ENCODE results near the gene NSUN6. TPM values are rescaled to one million over a fixed set of nuclear protein-coding genes. Genes with fewer than 3 reads are reported as not detected.
"Not testable (repeated sequence)": the region's sequence is repeated elsewhere in the genome, so short reads cannot be mapped to it uniquely, and the experiment has no call there.

NSUN6 gene
- total RNA-seq, 4 donors from 2014 or later: 2.4 to 3.8 (median 2.9) TPM

- DNase-seq: no peak
Observed at GRCh38 chr10:18625886-18626285, 25.5 kb downstream of the NSUN6 start.

DNA sequence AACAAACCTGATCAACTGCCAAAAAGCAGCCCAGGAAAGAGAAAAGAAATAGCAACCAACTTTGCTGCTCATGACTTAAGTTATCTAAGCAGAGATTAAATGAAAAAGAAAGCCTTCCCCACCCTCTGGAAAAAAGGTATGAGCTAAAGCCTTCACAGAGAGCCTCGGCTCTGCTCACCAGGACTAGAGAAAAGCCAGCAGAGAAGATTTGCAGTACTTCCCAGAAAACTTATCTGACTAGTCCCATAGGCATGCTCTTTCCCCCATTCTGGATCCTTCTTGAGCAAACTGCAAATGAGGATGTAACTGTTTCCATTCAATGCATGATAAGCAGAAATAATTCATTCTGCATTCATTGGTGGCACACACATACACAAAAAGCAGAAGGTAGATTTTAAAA lies 27.7 kb downstream of the NSUN6 start:
- in situ Hi-C loops (cut with MboI; ENCODE audit: low sequenced_read_pairs in 4 of 4): not testable (repeated sequence)

More at GRCh38 chr10:18625886-18626285, 25.5 kb downstream of the NSUN6 start:
- intact Hi-C loops (cut with DNase I; ENCODE audit: low total_unique reads): no loop called here
- in situ Hi-C loops (cut with MboI; ENCODE audit: low sequenced_read_pairs in 4 of 4): no loop called here
- Histone ChIP-seq H3K9me3 (no peaks in the 10 kb centered on the region), H3K4me1 (no peaks in the 10 kb centered on the region), H3K4me3 (no peak overlapping the region), H3K27me3 (no peaks in the 10 kb centered on the region), H3K36me3 (peaks cover 0 to 4% of the 10 kb centered on the region in 2 donors), H3K27ac (no peak overlapping the region)
- no peak for ATAC-seq
- no peak for TF ChIP-seq CTCF (IDR thresholded peaks at IDR 0.05 in 4 of 5, conservative IDR thresholded peaks at IDR 0.05 in 1 of 5)
- TF ChIP-seq POLR2A (IDR thresholded peaks at IDR 0.05): no peak

DNA sequence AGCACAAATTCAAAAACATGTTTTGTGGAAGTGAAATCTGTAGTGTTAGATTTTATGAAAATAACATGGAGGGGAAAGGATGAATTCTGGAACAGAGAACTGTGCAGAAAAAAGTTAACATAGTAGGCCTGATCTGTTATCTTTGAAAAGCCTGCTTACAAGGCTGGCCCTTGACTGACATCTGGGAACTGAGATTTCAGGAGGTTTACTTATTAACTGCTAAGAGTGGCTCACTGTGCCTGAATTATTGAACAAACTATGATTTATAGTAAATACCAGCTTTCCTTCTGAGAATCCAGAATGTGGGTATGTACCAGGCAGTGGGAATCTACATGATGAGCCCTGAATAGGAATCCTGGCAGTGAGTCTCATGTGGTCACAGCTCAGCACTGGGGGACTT lies 30.5 kb downstream of the NSUN6 start:
- no peak overlapping the region for H3K27ac ChIP-seq
- ATAC-seq (no peak), DNase-seq (no peak)
- no peaks in the 10 kb centered on the region for H3K27me3 ChIP-seq
- no peak overlapping the region for H3K4me3 ChIP-seq
- H3K36me3 ChIP-seq: peaks cover 0 to 6% of the 10 kb centered on the region in 2 donors
- in situ Hi-C loops (cut with MboI; ENCODE audit: low sequenced_read_pairs in 4 of 4): no loop called here
- intact Hi-C loops (cut with DNase I; ENCODE audit: low total_unique reads): no loop called here
- H3K4me1 ChIP-seq: no peaks in the 10 kb centered on the region
- H3K9me3 ChIP-seq: no peaks in the 10 kb centered on the region
- TF ChIP-seq CTCF (IDR thresholded peaks at IDR 0.05 in 4 of 5, conservative IDR thresholded peaks at IDR 0.05 in 1 of 5) (no peak), POLR2A (IDR thresholded peaks at IDR 0.05) (no peak)

More for the DNA sequence above, 27.7 kb downstream of the NSUN6 start:
- H3K27me3 ChIP-seq; H3K4me3 ChIP-seq; ATAC-seq; H3K9me3 ChIP-seq; intact Hi-C loops (cut with DNase I; ENCODE audit: low total_unique reads); DNase-seq; H3K4me1 ChIP-seq; H3K27ac ChIP-seq; H3K36me3 ChIP-seq: not testable (repeated sequence)

DNA sequence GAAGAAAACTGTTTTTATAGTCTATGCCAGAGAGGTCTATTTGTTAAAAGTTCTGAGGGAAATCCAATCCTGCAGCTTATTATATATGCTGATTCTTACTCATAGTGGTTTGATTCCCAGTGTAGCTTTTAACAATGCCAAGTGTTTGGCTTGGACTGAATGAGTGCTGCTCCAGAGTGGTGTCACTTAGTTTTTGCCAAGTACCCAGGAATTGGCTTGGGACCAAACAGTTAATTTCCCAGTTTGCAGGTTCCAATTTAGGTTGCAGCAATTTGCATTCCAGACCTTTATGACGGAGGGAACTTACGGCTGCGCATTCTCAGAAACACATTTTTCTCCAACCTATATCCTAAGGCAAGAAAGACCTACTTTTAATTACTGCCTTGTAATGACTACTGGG lies 32.4 kb downstream of the NSUN6 start:
- DNase-seq: no peak
- H3K9me3 ChIP-seq: no peaks in the 10 kb centered on the region
- no peak for ATAC-seq
- TF ChIP-seq POLR2A (IDR thresholded peaks at IDR 0.05) (no peak), CTCF (IDR thresholded peaks at IDR 0.05 in 4 of 5, conservative IDR thresholded peaks at IDR 0.05 in 1 of 5) (no peak)
- peaks cover 0 to 6% of the 10 kb centered on the region in 2 donors for H3K36me3 ChIP-seq
- no peak overlapping the region for H3K4me3 ChIP-seq
- H3K4me1 ChIP-seq: no peaks in the 10 kb centered on the region
- no peak overlapping the region for H3K27ac ChIP-seq
- in situ Hi-C loops (cut with MboI; ENCODE audit: low sequenced_read_pairs in 4 of 4) (no loop called here), intact Hi-C loops (cut with DNase I; ENCODE audit: low total_unique reads) (no loop called here)
- no peaks in the 10 kb centered on the region for H3K27me3 ChIP-seq

DNA sequence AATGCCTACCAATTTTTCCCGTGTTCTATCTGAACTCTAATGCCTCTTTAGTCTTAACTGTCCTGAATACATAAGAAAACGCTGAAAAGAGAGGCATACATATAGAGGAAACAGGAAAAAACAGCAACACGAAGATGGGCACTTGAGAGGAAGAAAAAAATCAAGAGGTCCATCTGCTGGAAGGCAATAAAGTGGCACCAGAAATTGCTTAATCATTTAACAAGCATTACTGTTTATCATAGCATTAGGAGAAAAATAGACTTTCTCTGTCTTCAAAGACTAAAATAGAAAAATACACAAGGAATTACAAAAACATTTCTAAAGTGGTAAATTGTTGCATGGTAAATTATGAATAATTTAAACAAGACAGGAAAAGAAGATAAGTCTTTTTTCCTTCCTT lies 35.0 kb downstream of the NSUN6 start:
- TF ChIP-seq CTCF (IDR thresholded peaks at IDR 0.05 in 4 of 5, conservative IDR thresholded peaks at IDR 0.05 in 1 of 5) (no peak), POLR2A (IDR thresholded peaks at IDR 0.05) (no peak)
- DNase-seq: no peak
- Histone ChIP-seq H3K27me3 (no peaks in the 10 kb centered on the region), H3K4me3 (no peak overlapping the region), H3K27ac (no peak overlapping the region), H3K4me1 (no peaks in the 10 kb centered on the region), H3K9me3 (no peaks in the 10 kb centered on the region), H3K36me3 (peaks cover 0 to 6% of the 10 kb centered on the region in 2 donors)
- intact Hi-C loops (cut with DNase I; ENCODE audit: low total_unique reads) (no loop called here), in situ Hi-C loops (cut with MboI; ENCODE audit: low sequenced_read_pairs in 4 of 4) (no loop called here)
- no peak for ATAC-seq
